Measurements from ENCODE around the gene RAB5B.
A peak's percentile ranks its signal among the peaks of the same experiment; 100 is the strongest.

Gene RAB5B, protein sequence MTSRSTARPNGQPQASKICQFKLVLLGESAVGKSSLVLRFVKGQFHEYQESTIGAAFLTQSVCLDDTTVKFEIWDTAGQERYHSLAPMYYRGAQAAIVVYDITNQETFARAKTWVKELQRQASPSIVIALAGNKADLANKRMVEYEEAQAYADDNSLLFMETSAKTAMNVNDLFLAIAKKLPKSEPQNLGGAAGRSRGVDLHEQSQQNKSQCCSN

GRCh38 chr12:55973599-55974307, at the start of gene RAB5B:
Gene RAB5B, plus strand, starts transcription at chr12:55974078. Its CDS starts 12,883 bp downstream, at chr12:55986961.
- peak; percentile 100 for DNase-seq (ENCODE audit: low spot score)

DNA sequence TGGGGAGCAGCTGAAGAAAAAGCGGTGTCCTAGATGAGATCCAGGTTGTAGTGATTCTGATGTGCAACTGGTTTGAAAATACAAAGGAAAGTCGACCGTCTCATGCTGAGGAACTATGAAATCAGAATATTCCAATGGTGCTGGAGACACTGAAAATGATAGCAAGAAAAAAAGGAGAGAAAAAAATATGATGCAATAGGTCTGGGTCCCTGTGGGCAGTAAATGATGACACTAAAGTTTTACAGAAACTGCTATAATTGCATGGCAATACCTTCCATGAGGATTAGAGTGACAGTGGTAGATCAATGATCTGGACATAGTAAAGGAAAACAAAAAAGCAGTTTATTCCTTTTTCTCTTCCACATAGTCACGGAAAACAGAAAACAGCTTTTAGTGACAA, 48.5 kb upstream of the RAB5B start:
- no peak for DNase-seq (ENCODE audit: low spot score)

DNA sequence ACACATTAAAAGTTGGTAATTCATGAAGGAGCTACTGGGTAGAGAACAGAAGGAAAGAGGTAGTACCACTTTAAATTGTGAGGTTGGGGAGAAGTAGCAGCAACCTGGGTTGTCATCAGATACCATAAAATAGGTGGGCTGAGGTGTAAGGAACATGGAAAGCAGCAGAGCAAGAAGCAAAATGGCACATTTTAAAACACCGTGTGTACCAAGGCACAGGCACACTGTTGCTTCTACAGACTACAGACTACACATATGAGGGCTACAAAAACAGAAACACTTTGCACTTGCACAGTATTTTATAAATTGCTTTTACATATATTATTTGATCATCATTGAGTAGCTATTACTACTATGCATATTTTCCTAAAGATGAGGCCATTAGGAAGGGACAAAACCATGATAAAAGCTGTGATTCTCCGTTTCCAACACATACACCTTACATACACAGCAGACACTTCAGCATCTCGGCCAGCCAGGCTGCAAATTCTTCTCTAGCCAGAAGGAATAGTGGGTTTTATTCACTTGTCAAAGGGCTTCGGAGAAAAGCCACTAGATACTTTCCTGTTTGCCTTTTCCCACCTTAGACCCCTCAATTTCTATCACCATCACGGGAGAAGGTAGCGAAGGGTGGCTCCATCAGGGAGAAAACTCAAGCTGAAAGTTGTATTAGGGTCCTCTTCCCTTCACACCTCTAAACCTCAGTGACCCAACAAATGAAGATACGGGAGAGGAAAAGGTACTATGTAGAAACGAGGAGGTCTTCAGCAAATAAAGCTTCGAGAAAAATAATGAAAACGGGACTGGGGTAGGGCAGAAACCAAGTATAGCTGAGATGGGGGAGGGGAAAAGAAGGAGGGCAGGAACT, 47.8 kb upstream of the RAB5B start:
- no peak for DNase-seq (ENCODE audit: low spot score)

- DNase-seq (ENCODE audit: low spot score) = peak; percentile 90
Observed at GRCh38 chr12:55926738-55927587, 46.9 kb upstream of the RAB5B start.

- peak; percentile 81 for DNase-seq (ENCODE audit: low spot score)
Observed at GRCh38 chr12:55927588-55928502, 46.0 kb upstream of the RAB5B start, which contains the start of gene PYM1. Gene PYM1, minus strand, starts transcription at chr12:55927894. Its CDS starts 133 bp downstream, at chr12:55927761.

DNA sequence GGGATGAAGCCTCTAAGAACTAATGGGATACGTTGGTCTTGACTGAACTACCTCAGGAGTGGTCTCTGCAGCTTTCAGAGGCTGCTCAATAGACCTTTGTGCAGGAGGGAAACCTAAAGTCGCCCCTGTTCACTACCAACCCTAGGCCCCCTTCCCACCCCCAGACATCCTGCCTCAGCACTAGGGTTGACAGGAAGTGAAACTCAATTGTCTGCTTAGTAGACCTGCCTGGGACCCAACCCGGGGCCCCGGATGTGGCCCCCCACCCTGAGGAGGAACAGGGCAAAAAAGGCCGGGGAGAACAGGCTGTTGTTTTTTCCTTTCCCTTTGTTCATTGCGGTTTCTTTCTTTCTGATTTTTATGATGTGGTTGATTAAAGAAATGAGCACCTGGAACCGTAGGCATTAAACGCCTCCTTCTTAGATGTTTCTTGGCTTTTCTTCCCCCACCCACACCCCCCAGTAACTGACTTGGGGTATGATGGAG, 44.5 kb upstream of the RAB5B start:
- no peak for DNase-seq (ENCODE audit: low spot score)

DNA sequence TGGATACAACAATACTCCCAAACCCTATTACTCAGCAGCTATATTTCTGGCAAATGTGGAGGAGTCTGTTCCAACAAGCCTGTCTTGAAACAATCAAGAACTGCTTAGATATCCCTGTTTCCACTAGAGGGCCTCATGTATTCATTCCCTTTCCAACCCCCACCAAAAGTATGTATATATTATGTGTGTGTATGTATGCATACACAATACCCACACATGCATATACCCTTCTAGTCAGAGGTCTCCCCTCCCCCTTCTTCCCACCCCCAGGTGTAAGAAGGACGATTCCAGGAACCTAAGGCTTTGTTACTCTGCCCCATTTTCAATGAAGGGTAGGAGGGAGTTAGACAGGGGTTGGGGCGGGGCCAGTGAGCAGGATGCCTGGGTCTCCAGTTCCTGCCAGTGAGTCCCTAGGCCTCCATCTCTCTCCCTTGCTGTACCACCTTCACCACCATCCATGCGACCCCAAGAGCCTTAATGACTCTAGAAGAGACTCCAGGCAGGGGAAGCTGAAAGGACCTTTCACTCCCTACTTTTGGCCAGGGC, 43.0 kb upstream of the RAB5B start, which contains the start of gene DGKA:
DGKA (plus strand) TSS at position 392 of the 546 bp plus-strand sequence. CDS start 5,342 bp downstream, outside the sequence.
- peak; percentile 61 for DNase-seq (ENCODE audit: low spot score)

DNA sequence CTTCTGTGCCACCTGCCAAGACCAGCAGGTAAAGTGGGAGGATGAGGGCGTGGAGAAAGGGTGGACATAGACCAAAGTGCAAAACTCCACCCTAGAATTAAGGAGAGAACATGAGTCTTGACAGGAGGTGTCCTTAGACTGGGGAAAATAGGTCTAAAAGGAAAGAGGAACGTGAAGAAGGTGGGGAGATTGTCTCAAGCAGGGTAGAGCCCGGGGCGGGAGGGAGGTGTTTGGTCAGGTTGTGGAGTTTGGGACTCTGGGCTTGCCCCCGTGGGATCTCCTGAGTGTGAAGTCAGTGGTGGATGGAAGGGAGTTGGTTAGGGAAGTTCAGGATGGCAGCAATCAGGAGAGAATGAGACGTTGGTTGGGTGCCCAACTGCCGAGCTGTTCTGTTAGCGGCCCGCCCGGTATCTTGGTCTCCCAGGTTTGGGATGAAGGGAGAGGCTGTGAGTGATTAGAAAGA, 42.5 kb upstream of the RAB5B start:
- no peak for DNase-seq (ENCODE audit: low spot score)

GRCh38 chr12:55931780-55932550, 41.9 kb upstream of the RAB5B start:
- no peak for DNase-seq (ENCODE audit: low spot score)

- DNase-seq (ENCODE audit: low spot score) = no peak
Observed at GRCh38 chr12:55932551-55932910, 41.3 kb upstream of the RAB5B start.

GRCh38 chr12:55933169-55933798, 40.6 kb upstream of the RAB5B start:
- peak; percentile 30 for DNase-seq (ENCODE audit: low spot score)

GRCh38 chr12:55933799-55934742, 39.8 kb upstream of the RAB5B start:
- no peak for DNase-seq (ENCODE audit: low spot score)

GRCh38 chr12:55934773-55935172, 39.1 kb upstream of the RAB5B start:
- no peak for DNase-seq (ENCODE audit: low spot score)

- DNase-seq (ENCODE audit: low spot score) = no peak
Observed at GRCh38 chr12:55935738-55936151, 38.1 kb upstream of the RAB5B start.

DNA sequence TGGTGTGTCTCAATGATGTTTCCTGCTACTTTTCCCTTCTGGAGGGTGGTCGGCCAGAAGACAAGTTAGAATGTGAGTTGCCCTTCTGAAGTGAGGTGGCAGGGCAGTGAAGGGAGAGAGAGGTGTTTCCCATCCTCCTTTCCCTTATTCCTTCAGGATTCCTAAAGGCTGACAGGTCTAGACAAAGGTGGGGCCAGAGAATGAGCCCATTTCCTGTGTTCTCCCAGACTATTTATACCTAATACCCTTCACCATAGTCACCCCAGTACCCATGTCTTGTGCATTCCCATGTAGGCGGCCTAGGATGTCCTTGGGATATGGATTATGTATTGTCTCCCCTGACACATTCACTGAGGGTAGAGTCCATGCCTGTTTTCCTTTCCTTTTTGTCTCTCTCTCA, 35.9 kb upstream of the RAB5B start:
- no peak for DNase-seq (ENCODE audit: low spot score)

DNA sequence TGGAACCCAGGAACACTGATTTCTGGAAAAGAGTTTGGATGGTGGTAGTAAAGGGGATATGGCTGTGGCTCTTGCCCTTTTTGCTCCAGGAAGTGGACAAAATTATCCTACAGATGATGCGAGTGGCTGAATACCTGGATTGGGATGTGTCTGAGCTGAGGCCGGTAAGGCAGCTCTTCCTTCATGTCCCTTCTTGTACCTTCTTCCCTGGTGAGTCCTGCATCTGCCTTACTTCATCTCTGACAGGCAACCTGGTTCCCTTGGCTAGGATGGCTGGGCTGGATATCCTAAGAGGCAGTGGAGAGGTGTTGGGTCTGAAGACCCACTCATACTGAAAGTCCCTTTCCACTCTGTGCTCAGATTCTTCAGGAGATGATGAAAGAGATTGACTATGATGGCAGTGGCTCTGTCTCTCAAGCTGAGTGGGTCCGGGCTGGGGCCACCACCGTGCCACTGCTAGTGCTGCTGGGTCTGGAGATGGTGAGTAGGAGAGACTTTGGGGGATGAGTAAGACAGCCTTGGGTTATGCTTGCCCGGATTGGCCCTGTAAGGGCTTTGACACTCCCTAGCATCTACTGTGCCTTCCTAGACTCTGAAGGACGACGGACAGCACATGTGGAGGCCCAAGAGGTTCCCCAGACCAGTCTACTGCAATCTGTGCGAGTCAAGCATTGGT, 34.9 kb upstream of the RAB5B start:
- no peak for DNase-seq (ENCODE audit: low spot score)
